ENCODE results near the gene MED7.

The MED7 gene

GRCh38 chr5:157107508-157107907, 35.2 kb downstream of the MED7 start (continued):
- TF ChIP-seq, protein P1, sequence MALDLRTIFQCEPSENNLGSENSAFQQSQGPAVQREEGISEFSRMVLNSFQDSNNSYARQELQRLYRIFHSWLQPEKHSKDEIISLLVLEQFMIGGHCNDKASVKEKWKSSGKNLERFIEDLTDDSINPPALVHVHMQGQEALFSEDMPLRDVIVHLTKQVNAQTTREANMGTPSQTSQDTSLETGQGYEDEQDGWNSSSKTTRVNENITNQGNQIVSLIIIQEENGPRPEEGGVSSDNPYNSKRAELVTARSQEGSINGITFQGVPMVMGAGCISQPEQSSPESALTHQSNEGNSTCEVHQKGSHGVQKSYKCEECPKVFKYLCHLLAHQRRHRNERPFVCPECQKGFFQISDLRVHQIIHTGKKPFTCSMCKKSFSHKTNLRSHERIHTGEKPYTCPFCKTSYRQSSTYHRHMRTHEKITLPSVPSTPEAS (tag by site-specific recombination; IDR thresholded peaks at IDR 0.05), result no peak
- TF ChIP-seq ZNF555 (tag by site-specific recombination; conservative IDR thresholded peaks at IDR 0.05) (no peak), GLI4 (tag by site-specific recombination; IDR thresholded peaks at IDR 0.05) (no peak)
- TF ChIP-seq, protein P2, sequence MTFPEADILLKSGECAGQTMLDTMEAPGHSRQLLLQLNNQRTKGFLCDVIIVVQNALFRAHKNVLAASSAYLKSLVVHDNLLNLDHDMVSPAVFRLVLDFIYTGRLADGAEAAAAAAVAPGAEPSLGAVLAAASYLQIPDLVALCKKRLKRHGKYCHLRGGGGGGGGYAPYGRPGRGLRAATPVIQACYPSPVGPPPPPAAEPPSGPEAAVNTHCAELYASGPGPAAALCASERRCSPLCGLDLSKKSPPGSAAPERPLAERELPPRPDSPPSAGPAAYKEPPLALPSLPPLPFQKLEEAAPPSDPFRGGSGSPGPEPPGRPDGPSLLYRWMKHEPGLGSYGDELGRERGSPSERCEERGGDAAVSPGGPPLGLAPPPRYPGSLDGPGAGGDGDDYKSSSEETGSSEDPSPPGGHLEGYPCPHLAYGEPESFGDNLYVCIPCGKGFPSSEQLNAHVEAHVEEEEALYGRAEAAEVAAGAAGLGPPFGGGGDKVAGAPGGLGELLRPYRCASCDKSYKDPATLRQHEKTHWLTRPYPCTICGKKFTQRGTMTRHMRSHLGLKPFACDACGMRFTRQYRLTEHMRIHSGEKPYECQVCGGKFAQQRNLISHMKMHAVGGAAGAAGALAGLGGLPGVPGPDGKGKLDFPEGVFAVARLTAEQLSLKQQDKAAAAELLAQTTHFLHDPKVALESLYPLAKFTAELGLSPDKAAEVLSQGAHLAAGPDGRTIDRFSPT (tag by site-specific recombination; IDR thresholded peaks at IDR 0.05), result no peak

GRCh38 chr5:157106630-157107461, 35.8 kb downstream of the MED7 start:
- TF ChIP-seq, protein P3, sequence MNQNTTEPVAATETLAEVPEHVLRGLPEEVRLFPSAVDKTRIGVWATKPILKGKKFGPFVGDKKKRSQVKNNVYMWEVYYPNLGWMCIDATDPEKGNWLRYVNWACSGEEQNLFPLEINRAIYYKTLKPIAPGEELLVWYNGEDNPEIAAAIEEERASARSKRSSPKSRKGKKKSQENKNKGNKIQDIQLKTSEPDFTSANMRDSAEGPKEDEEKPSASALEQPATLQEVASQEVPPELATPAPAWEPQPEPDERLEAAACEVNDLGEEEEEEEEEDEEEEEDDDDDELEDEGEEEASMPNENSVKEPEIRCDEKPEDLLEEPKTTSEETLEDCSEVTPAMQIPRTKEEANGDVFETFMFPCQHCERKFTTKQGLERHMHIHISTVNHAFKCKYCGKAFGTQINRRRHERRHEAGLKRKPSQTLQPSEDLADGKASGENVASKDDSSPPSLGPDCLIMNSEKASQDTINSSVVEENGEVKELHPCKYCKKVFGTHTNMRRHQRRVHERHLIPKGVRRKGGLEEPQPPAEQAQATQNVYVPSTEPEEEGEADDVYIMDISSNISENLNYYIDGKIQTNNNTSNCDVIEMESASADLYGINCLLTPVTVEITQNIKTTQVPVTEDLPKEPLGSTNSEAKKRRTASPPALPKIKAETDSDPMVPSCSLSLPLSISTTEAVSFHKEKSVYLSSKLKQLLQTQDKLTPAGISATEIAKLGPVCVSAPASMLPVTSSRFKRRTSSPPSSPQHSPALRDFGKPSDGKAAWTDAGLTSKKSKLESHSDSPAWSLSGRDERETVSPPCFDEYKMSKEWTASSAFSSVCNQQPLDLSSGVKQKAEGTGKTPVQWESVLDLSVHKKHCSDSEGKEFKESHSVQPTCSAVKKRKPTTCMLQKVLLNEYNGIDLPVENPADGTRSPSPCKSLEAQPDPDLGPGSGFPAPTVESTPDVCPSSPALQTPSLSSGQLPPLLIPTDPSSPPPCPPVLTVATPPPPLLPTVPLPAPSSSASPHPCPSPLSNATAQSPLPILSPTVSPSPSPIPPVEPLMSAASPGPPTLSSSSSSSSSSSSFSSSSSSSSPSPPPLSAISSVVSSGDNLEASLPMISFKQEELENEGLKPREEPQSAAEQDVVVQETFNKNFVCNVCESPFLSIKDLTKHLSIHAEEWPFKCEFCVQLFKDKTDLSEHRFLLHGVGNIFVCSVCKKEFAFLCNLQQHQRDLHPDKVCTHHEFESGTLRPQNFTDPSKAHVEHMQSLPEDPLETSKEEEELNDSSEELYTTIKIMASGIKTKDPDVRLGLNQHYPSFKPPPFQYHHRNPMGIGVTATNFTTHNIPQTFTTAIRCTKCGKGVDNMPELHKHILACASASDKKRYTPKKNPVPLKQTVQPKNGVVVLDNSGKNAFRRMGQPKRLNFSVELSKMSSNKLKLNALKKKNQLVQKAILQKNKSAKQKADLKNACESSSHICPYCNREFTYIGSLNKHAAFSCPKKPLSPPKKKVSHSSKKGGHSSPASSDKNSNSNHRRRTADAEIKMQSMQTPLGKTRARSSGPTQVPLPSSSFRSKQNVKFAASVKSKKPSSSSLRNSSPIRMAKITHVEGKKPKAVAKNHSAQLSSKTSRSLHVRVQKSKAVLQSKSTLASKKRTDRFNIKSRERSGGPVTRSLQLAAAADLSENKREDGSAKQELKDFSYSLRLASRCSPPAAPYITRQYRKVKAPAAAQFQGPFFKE (tag by site-specific recombination; IDR thresholded peaks at IDR 0.05; ENCODE audit: borderline replicate concordance), result no peak
- TF ChIP-seq ZNF521 (tag by site-specific recombination; IDR thresholded peaks at IDR 0.05) (no peak), KLF1 (tag by site-specific recombination; IDR thresholded peaks at IDR 0.05) (no peak), ZNF677 (tag by site-specific recombination; IDR thresholded peaks at IDR 0.05) (no peak), ZNF510 (tag by site-specific recombination; IDR thresholded peaks at IDR 0.05; ENCODE audit: insufficient replicate concordance) (no peak), ZNF2 (tag by site-specific recombination; IDR thresholded peaks at IDR 0.05) (no peak), ZNF391 (tag by site-specific recombination; IDR thresholded peaks at IDR 0.05; ENCODE audit: borderline replicate concordance, low read depth) (no peak), ZNF138 (tag by site-specific recombination; IDR thresholded peaks at IDR 0.05; ENCODE audit: borderline replicate concordance) (no peak), ZNF248 (tag by site-specific recombination; IDR thresholded peaks at IDR 0.05) (no peak), ZNF266 (tag by site-specific recombination; IDR thresholded peaks at IDR 0.05; ENCODE audit: low read depth) (no peak), SP2 (tag by site-specific recombination; IDR thresholded peaks at IDR 0.05) (no peak)
- Histone ChIP-seq H3K27ac (ENCODE audit: extremely low read depth, low read depth, low read length) (no peak overlapping the region), H3K4me3 (ENCODE audit: low read depth, low read length) (no peak overlapping the region), H3K36me3 (ENCODE audit: control insufficient read depth in 2 of 2, insufficient read depth in 1 of 2, low read length in 2 of 2) (no peaks in the 10 kb centered on the region), H3K4me1 (ENCODE audit: control insufficient read depth, insufficient read depth, low read length) (no peaks in the 10 kb centered on the region), H3K9me3 (ENCODE audit: control insufficient read depth, insufficient read depth, low read depth, low read length) (no peaks in the 10 kb centered on the region)
- POLR2A ChIA-PET, result no interaction called here
- CTCF ChIA-PET, result interaction anchor here (0.8 kb wide), 1 partner anchor 15 kb away, joined by 3 read pairs; no protein-coding TSS in a partner anchor
